ENCODE data around the gene AMOTL2.
A peak's percentile ranks its signal among the peaks of the same experiment; 100 is the strongest.

The AMOTL2 gene

DNA sequence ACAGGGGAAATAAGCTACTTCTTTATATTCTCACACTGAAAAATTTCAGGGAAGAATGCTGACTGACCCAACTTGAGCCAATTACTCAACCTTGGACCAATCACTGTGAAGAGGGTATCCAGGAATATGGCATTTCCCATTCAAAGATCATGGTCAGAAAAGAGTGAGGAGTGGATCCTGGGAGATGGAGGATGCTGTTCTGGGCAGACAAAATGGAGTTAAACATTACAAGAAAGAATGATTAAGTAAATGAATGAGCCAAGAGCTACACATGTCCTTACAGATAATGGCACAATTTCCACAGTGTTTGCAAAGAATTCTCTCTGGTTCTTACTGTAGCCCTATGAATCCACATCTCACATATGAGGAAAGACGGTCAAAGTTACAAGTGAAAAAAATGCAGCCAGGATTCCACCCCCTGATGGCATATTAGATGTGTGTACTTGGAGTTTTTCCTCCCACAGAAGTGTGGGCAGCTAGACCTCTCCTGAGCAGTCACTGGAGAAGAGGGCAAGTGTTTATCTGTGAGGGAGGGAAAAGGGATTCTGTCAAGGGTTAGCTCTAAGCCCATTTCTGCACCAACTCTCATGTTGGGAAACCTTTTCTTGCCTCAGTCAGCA is 33.8 kb downstream of the AMOTL2 start:
- H3K9me3 ChIP-seq (ENCODE audit: control insufficient read depth, insufficient read depth, low read depth, low read length) = no peaks in the 10 kb centered on the region
- H3K27me3 ChIP-seq (ENCODE audit: control insufficient read depth, insufficient read depth, low read length) = no peaks in the 10 kb centered on the region
- no peak overlapping the region for H3K9ac ChIP-seq (ENCODE audit: low read length)
- H3K36me3 ChIP-seq (ENCODE audit: control insufficient read depth, insufficient read depth, low read length) = no peaks in the 10 kb centered on the region
- H3K27ac ChIP-seq (ENCODE audit: low read depth, low read length) = no peak overlapping the region
- H3K4me3 ChIP-seq (ENCODE audit: low read depth, low read length) = no peak overlapping the region
- H3K4me1 ChIP-seq (ENCODE audit: control insufficient read depth, insufficient read depth, low read length) = peaks cover 6% of the 10 kb centered on the region; the same call in 1 of the 2 replicates

DNA sequence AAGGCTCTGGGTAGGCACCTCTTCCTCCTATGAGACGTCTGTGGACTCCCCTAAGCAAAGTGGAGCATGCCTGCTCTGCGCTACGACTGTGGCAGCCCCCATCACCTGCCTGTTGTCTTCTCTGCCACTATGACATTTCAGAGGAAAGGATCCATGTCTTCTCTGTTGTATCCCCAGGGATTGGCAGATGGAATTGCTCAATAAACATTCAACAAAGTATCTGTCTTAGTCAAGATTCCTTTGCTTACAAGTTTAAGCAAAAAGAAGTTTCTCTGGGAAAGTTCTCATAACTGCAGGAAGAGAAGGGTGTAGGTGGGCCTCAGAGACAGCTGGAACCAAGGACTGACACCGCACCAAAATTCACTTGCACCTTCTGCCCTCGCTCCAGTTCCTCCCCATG is 34.3 kb downstream of the AMOTL2 start:
- Histone ChIP-seq H3K27ac (ENCODE audit: low read depth, low read length) (no peak overlapping the region), H3K4me1 (ENCODE audit: control insufficient read depth, insufficient read depth, low read length) (peaks cover 10% of the 10 kb centered on the region), H3K27me3 (ENCODE audit: control insufficient read depth, insufficient read depth, low read length) (no peaks in the 10 kb centered on the region), H3K4me3 (ENCODE audit: low read depth, low read length) (no peak overlapping the region), H3K36me3 (ENCODE audit: control insufficient read depth, insufficient read depth, low read length) (no peaks in the 10 kb centered on the region), H3K9ac (ENCODE audit: low read length) (no peak overlapping the region), H3K9me3 (ENCODE audit: control insufficient read depth, insufficient read depth, low read depth, low read length) (no peaks in the 10 kb centered on the region)

DNA sequence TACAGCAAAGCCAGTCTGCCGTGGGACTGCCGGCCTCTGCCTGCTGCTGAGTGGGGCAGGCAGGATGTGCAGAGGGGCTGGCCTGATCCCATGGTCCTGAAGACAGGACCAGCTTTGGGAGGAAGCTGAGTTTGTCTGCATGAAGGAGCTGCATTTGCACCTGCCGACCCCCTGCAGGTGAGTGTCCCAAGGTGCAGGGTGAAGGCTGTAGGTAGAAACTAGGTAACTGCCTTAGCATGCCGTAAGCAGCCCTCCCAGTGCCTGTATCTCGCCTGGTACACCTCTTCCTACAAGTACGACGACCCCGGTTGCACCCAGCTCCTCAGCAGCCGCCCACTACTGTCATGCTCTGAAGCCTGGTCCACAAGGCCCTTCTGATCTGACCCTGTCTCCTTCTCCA is 34.9 kb downstream of the AMOTL2 start:
- no peak overlapping the region for H3K4me3 ChIP-seq (ENCODE audit: low read depth, low read length)

DNA sequence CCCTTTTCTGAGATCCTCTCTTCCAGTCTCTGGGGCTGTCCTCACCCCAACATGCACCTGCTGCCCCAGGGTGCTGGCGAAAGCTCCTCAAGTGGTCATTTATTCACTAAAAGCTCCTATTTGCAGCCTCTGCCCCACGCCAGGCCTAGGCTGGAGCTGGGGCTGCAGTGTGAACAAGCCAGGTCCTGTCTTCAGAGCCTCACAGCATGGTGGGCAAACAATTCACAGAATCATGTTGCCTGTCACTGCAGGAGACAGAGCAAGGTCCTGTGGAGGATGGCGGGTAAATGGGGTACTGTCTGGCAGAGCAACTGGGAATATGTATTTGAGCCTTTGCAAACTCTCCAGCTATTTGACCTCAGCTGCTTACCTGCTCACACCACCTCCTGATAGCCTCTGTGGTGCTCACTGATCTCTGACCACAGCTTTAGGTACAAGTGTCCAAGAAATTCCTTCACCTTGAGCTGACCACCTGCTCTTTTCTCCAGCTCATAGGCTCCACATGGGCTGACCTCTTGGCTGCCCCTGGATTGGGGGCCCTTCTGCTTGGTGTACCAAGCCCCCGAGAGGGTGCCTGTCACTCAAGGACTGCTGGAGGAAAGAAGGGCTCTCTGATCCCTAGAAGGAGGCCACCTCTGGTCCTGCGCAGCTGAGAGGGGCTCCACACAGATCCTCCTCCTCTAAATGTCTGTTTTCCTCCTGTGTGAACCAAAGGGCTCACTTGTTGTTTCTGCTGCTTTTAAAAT is 35.6 kb downstream of the AMOTL2 start:
- Histone ChIP-seq H3K36me3 (ENCODE audit: control insufficient read depth, insufficient read depth, low read length) (no peaks in the 10 kb centered on the region), H3K4me1 (ENCODE audit: control insufficient read depth, insufficient read depth, low read length) (peaks cover 22% of the 10 kb centered on the region), H3K27ac (ENCODE audit: low read depth, low read length) (no peak overlapping the region), H3K4me3 (ENCODE audit: low read depth, low read length) (no peak overlapping the region), H3K27me3 (ENCODE audit: control insufficient read depth, insufficient read depth, low read length) (no peaks in the 10 kb centered on the region), H3K9me3 (ENCODE audit: control insufficient read depth, insufficient read depth, low read depth, low read length) (no peaks in the 10 kb centered on the region), H3K9ac (ENCODE audit: low read length) (no peak overlapping the region)

More for the DNA sequence above, 34.9 kb downstream of the AMOTL2 start:
- H3K9ac ChIP-seq (ENCODE audit: low read length) = no peak overlapping the region
- H3K9me3 ChIP-seq (ENCODE audit: control insufficient read depth, insufficient read depth, low read depth, low read length) = no peaks in the 10 kb centered on the region
- peaks cover 15% of the 10 kb centered on the region for H3K4me1 ChIP-seq (ENCODE audit: control insufficient read depth, insufficient read depth, low read length)
- H3K27ac ChIP-seq (ENCODE audit: low read depth, low read length) = no peak overlapping the region
- no peaks in the 10 kb centered on the region for H3K27me3 ChIP-seq (ENCODE audit: control insufficient read depth, insufficient read depth, low read length)
- no peaks in the 10 kb centered on the region for H3K36me3 ChIP-seq (ENCODE audit: control insufficient read depth, insufficient read depth, low read length)

DNA sequence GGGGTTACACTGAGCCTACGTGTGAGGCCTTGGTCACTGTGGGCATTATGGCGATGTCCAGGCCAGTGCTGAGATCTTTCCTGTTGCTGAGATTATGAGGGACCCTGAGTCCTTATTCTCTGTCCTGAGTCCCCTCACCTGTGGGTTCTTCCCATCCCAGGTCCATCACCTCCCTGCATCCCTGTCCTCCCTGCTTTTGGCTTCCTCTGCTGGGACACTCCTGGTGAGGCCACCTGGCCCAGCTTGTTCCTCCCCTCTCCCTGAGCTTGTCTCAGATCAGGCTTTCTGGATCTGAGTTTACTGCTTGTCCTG is 36.1 kb downstream of the AMOTL2 start:
- no peaks in the 10 kb centered on the region for H3K36me3 ChIP-seq (ENCODE audit: control insufficient read depth, insufficient read depth, low read length)
- no peak overlapping the region for H3K27ac ChIP-seq (ENCODE audit: low read depth, low read length)
- peaks cover 27% of the 10 kb centered on the region for H3K4me1 ChIP-seq (ENCODE audit: control insufficient read depth, insufficient read depth, low read length)

DNA sequence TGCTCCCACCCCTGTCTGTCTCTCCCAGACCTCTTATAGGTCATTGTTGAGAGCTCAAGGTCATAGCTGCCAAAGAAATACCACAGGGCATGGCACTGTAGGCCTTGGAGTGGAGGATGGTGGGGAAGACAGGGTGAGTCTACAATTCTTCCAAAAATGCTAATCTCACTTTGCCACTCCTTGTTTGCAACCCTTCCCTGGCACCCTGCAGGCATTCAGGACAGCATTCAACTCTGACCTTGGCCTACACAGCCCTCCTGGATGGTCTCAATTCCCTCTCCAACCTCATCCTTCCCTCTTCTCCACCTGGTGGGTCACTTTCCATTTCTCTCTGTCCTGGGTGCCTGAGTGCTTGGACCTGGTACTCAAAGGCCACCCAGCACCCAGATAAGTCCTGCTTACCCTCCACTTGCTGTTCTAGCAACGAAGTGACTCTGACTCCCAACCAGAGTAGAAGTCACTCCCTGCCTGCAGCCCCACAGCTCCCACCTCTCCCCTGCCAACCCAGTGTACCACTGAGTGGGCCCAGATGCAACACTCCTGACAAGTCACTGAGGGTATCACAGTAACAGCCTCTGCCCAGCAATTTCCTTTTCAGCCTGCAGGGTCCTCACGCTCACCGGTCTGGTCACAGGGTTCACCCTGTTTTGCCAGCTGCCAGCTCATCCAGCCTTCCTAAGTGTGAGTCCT is 36.6 kb downstream of the AMOTL2 start:
- H3K27ac ChIP-seq (ENCODE audit: low read depth, low read length) = no peak overlapping the region
- H3K9ac ChIP-seq (ENCODE audit: low read length) = no peak overlapping the region
- H3K9me3 ChIP-seq (ENCODE audit: control insufficient read depth, insufficient read depth, low read depth, low read length) = no peaks in the 10 kb centered on the region
- H3K4me1 ChIP-seq (ENCODE audit: control insufficient read depth, insufficient read depth, low read length) = peaks cover 30% of the 10 kb centered on the region
- no peak overlapping the region for H3K4me3 ChIP-seq (ENCODE audit: low read depth, low read length)
- no peaks in the 10 kb centered on the region for H3K27me3 ChIP-seq (ENCODE audit: control insufficient read depth, insufficient read depth, low read length)
- H3K36me3 ChIP-seq (ENCODE audit: control insufficient read depth, insufficient read depth, low read length) = no peaks in the 10 kb centered on the region

More for the DNA sequence above, 36.1 kb downstream of the AMOTL2 start:
- H3K27me3 ChIP-seq (ENCODE audit: control insufficient read depth, insufficient read depth, low read length) = no peaks in the 10 kb centered on the region
- H3K9me3 ChIP-seq (ENCODE audit: control insufficient read depth, insufficient read depth, low read depth, low read length) = no peaks in the 10 kb centered on the region
- no peak overlapping the region for H3K9ac ChIP-seq (ENCODE audit: low read length)
- H3K4me3 ChIP-seq (ENCODE audit: low read depth, low read length) = no peak overlapping the region

DNA sequence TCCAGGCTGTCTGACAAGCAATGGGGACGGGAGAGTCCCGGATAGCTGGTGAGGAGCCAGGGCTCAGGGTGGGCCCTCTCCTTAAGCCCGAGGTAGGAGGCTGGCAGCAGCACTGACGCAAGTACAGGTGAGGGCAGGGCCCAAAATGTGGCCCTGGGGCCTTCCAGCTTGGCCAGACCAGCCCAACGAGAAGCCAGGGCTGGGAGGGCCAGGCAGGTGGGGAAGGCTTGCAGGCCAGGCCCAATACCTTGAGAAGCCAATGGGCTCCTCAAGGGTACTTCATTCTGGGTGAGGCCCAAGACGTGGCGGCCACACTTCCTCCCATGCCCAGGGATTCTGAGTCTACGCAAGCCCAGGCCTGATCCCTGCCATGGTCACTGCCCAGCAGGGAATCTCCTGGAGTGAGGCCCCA is 37.2 kb downstream of the AMOTL2 start:
- H3K4me1 ChIP-seq (ENCODE audit: control insufficient read depth, insufficient read depth, low read length) = peaks cover 36% of the 10 kb centered on the region

DNA sequence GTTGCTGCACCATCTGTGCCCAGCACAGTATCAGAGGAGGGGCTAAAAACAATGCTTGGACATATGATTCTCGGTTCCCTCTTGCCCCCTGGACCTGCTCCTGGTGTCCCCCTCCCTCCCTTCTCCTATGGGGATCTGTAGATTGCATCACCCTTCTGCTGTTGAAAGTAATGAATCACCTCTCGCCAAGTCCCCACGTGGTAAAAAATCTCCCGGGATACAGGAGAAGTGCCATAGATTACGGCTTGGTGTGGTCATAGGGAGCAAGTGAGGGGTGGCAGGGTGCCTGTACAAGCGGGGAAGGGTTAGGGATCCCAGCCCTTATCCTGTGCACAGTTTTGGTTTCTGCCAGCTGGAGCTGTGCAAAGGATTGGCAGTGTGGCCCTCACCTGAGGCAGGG is 37.7 kb downstream of the AMOTL2 start:
- Histone ChIP-seq H3K27me3 (ENCODE audit: control insufficient read depth, insufficient read depth, low read length) (no peaks in the 10 kb centered on the region), H3K27ac (ENCODE audit: low read depth, low read length) (no peak overlapping the region), H3K4me3 (ENCODE audit: low read depth, low read length) (no peak overlapping the region), H3K9me3 (ENCODE audit: control insufficient read depth, insufficient read depth, low read depth, low read length) (no peaks in the 10 kb centered on the region), H3K4me1 (ENCODE audit: control insufficient read depth, insufficient read depth, low read length) (peaks cover 41% of the 10 kb centered on the region), H3K36me3 (ENCODE audit: control insufficient read depth, insufficient read depth, low read length) (no peaks in the 10 kb centered on the region), H3K9ac (ENCODE audit: low read length) (no peak overlapping the region)

More for the DNA sequence above, 37.2 kb downstream of the AMOTL2 start:
- Histone ChIP-seq H3K4me3 (ENCODE audit: low read depth, low read length) (no peak overlapping the region), H3K27me3 (ENCODE audit: control insufficient read depth, insufficient read depth, low read length) (no peaks in the 10 kb centered on the region), H3K9me3 (ENCODE audit: control insufficient read depth, insufficient read depth, low read depth, low read length) (no peaks in the 10 kb centered on the region), H3K36me3 (ENCODE audit: control insufficient read depth, insufficient read depth, low read length) (no peaks in the 10 kb centered on the region), H3K9ac (ENCODE audit: low read length) (no peak overlapping the region), H3K27ac (ENCODE audit: low read depth, low read length) (no peak overlapping the region)

DNA sequence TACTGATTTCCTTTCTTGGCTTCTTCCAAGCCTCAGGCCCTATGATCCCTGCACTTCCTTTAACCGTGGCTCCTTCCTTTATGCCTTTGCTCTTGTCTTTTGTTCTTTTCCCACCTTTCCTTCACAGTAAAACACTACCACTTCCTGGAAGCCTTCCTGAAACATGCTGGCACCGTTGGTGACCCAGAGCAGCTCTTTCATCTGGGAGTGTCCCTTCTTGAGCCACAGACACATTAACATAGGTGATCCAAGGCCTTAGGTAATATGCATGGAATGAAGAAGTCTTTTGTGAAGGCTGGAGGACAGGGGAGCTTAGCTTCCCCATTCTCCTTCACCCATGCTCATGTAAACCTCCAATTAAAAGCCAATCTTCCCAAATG is 39.4 kb downstream of the AMOTL2 start:
- peaks cover 57% of the 10 kb centered on the region for H3K4me1 ChIP-seq (ENCODE audit: control insufficient read depth, insufficient read depth, low read length)
- no peak overlapping the region for H3K4me3 ChIP-seq (ENCODE audit: low read depth, low read length)
- H3K27me3 ChIP-seq (ENCODE audit: control insufficient read depth, insufficient read depth, low read length) = no peaks in the 10 kb centered on the region
- no peaks in the 10 kb centered on the region for H3K36me3 ChIP-seq (ENCODE audit: control insufficient read depth, insufficient read depth, low read length)
- no peak overlapping the region for H3K9ac ChIP-seq (ENCODE audit: low read length)
- H3K9me3 ChIP-seq (ENCODE audit: control insufficient read depth, insufficient read depth, low read depth, low read length) = no peaks in the 10 kb centered on the region
- H3K27ac ChIP-seq (ENCODE audit: low read depth, low read length) = no peak overlapping the region

DNA sequence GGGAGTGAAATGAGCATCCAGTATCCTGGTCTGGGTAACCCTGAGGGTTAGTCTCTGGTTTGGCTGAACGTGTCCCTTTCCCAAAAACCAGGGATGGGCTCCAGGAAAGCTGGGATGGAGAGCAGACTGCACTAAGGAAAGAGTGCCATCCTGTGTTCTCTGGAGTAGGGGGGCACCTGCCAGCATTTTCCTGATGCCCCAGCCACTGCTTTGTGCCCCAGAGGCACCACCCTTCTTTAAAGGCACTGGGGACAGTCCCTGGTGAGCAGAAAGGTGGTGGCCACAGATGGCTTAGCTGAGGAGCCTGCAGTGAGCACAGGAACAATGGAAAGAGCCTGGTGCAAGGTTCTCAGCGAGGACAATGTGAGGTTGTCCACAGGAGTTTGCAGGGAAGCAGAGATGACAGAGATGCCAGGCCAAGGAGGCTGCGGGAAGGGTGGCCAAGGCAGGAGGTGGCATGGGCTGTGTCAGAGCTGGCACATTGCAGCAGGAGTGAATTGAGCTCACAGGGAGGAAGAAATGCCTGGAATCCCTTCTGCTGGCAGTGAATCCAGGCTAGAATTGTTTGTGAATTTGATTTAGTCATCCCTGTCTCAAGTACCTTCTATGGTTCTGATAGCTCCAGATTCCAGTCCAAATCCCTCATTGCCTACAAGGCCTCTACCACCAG is 39.9 kb downstream of the AMOTL2 start:
- Histone ChIP-seq H3K27me3 (ENCODE audit: control insufficient read depth, insufficient read depth, low read length) (no peaks in the 10 kb centered on the region), H3K9me3 (ENCODE audit: control insufficient read depth, insufficient read depth, low read depth, low read length) (no peaks in the 10 kb centered on the region), H3K4me1 (ENCODE audit: control insufficient read depth, insufficient read depth, low read length) (peaks cover 60% of the 10 kb centered on the region), H3K36me3 (ENCODE audit: control insufficient read depth, insufficient read depth, low read length) (no peaks in the 10 kb centered on the region), H3K9ac (ENCODE audit: low read length) (peak overlapping the region; percentile 39), H3K27ac (ENCODE audit: low read depth, low read length) (no peak overlapping the region; the same call in 1 of the 2 replicates), H3K4me3 (ENCODE audit: low read depth, low read length) (no peak overlapping the region)
